Right forelimb (tissue), 1 donor: ENCODE results near the gene ARHGEF25.
"Not testable (repeated sequence)": the region's sequence is repeated elsewhere in the genome, so short reads cannot be mapped to it uniquely, and the experiment has no call there.

Experiments
- DNase-seq: peaks from one replicate; pipeline ENCODE4 v3.0.0-alpha.2; 2018

Gene ARHGEF25

DNA sequence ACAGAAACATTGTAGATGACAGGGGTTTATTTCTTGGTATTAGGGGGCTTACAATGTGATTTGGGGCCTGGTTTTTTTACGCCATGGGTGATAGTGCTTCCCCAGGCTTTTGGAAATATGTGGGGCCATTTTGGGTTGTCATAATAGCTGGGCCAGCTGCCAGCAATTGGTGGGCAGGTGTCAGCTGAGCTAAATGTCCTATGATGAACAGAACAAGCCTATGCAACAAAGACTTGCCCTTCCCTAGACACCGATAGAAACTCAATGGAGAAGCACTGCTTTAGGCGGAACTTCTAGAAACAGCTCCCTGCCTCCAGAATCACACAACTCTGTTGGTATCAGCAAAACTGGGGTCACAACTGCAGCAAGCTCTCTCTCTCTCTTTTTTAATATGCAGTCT is 26.9 kb downstream of the ARHGEF25 start:
- no peak for DNase-seq

DNA sequence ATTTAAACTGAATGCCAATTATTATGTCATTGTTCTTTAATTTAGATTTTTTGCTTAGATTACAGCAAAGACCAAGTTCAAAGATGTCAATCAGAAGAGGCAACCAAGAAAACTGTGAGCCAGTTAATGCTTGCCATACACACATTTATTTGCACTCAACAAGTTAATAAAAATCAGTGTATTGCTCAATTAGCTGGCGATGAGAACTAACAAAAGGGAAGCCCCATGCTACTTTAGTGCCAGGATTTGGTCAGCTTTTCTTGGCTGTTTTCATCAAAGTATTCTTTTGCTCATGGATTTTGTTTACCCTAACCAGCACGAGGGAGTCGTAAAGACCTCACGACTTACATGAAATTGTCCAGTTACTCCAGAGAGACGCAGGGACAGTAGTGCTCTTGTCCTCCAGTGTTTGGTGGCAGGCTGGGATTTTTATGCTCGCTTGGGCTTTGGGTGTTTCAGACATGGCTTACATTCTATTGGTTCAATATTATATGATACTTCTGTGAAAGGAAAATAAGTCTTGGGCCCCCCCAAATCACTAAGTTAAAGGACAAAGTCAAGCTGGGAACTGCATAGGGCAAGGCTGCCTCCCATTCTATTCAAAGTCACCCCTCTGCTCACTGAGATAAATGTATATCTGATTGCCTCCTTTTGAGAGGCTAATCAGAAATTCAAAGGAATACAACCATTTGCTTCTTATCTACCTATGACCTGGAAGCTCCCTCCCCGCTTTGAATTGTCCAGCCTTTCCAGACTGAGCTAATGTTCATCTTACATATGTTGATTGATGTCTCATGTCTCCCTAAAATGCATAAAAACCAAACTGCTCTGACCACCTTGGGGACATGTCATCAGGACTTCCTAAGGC is 29.2 kb downstream of the ARHGEF25 start:
- DNase-seq: no peak

- no peak for DNase-seq
Observed at GRCh38 chr12:57641699-57642442, 30.6 kb downstream of the ARHGEF25 start.

DNA sequence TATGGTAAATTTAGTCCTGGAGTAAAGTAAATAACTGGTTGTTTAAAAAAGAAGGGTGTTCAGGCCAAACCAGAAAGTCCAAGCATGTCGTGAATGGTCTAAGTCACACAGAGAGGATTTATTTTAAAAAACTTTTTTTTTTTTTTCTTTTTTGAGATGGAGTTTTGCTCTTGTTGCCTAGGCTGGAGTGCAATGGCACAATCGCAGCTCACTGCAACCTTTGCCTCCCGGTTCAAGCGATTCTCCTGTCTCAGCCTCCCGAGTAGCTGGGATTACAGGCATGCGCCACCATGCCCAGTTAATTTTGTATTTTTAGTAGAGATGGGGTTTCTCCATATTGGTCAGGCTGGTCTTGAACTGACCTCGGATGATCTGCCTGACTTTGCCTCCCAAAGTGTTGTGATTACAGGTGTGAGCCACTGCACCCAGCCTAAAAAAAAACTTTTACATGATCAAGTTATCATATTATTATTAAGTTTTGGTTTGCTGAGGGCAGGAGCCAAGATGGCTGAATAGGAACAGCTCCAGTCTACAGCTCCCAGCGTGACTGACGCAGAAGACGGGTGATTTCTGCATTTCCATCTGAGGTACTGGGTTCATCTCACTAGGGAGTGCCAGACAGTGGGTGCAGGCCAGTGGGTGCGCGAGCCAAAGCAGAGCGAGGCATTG is 34.9 kb downstream of the ARHGEF25 start:
- DNase-seq: not testable (repeated sequence)

GRCh38 chr12:57646659-57647049 is 35.4 kb downstream of the ARHGEF25 start:
- DNase-seq: not testable (repeated sequence)

- DNase-seq: no peak
Observed at GRCh38 chr12:57654042-57654441, 42.8 kb downstream of the ARHGEF25 start.

DNA sequence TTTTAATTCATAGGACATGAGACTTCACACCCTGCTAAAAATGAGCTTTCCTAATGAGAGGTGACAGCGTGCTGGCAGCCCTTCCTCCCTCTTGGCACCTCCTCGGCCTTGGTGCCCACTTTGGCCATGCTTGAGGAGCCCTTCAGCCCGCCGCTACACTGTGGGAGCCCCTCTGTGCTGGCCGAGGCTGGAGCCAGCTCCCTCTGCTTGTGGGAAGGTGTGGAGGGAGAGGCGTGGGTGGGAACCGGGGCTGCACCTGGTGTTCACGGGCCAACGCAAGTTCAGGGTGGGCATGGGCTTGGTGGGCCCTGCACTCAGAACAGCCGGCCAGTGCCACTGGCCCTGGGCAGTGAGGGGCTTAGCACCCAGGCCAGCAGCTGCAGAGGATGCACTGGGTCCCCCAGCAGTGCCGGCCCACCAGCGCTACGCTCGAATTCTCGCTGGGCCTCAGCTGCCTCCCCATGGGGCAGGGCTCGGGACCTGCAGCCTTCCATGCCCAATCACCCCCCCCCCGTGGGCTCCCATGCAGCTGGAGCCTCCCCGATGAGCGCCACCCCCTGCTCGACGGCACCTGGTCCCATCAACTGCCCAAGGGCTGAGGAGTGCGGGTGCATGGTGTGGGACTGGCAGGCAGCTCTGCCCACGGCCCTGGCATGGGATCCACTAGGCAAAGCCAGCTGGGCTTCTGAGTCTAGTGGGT is 44.5 kb downstream of the ARHGEF25 start:
- DNase-seq: no peak

DNA sequence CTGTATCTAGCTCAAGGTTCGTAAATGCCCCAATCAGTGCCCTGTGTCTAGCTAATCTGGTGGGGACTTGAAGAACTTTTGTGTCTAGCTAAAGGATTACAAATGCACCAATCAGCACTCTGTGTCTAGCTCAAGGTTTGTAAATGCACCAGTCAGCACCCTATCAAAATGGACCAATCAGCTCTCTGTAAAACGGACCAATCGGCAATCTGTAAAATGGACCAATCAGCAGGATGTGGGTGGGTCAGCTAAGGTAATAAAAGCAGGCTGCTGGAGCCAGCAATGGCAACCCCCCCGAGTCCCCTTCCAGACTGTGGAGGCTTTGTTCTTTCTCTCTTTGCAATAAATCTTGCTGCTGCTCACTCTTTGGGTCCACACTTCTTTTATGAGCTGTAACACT is 45.2 kb downstream of the ARHGEF25 start:
- not testable (repeated sequence) for DNase-seq

GRCh38 chr12:57657744-57658143 is 46.5 kb downstream of the ARHGEF25 start:
- no peak for DNase-seq

GRCh38 chr12:57658890-57659289 is 47.7 kb downstream of the ARHGEF25 start:
- DNase-seq: no peak

GRCh38 chr12:57661376-57661775 is 50.1 kb downstream of the ARHGEF25 start:
- DNase-seq: no peak

DNA sequence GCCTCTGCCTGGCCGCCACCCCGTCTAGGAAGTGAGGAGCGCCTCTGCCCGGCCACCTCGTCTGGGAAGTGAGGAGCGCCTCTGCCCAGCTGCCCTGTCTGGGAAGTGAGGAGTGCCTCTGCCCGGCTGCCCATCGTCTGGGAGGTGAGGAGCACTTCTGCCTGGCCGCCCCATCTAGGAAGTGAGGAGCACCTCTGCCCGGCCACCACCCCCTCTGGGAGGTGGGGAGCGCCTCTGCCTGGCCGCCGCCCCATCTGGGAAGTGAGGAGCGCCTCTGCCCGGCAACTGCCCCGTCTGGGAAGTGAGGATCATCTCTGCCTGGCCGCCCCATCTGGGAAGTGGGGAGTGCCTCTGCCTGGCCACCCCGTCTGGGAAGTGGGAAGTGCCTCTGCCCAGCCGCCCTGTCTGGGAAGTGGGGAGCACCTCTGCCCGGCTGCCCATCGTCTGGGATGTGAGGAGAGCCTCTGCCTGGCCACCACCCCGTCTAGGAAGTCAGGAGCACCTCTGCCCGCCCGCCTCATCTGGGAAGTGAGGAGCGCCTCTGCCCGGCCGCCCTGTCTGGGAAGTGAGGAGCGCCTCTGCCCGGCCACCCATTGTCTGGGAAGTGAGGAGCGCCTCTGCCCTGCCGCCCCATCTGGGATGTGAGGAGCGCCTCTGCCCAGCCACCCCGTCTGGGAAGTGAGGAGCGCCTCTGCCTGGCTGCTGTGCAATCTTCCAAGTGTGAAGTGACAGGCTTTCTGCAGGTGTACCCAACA is 54.0 kb downstream of the ARHGEF25 start:
- DNase-seq: not testable (repeated sequence)
